IMR-90 (cell line): ENCODE data around the gene NRDC. TPM values are rescaled to one million over a fixed set of nuclear protein-coding genes. Genes with fewer than 3 reads are reported as not detected.
"Not testable (repeated sequence)": the region's sequence is repeated elsewhere in the genome, so short reads cannot be mapped to it uniquely, and the experiment has no call there.

Experiments used
- ATAC-seq: fragments of 200-7000 bp; cut with Tn5 transposase; 2 replicates; pipeline ENCODE4 v1.9.1; 2020; ENCODE audit warnings: low read depth, mild to moderate bottlenecking, moderate library complexity
- BruUV-seq: library from RNA; stranded (reverse); fragments of 400-500 nt; replicated peaks from 2 replicates; lab custom pipeline; 2021; lab: Mats Ljungman, UMichigan
- CTCF ChIA-PET: fragments of 300-600 bp; formaldehyde crosslinking; extraction: SDS; loops from one replicate; lab custom pipeline; 2021; ENCODE audit warnings: antibody characterized with exemption; lab: Yijun Ruan, JAX
- POLR2A ChIA-PET: fragments of 300-600 bp; sonication (Branson Sonifier 250); formaldehyde crosslinking; loops from one replicate; lab custom pipeline; 2022; ENCODE audit warnings: antibody characterized with exemption; ENCODE audit not compliant: unreplicated experiment; lab: Charles Lee
- DNase-seq: peaks from one replicate; pipeline ENCODE4 v3.0.0; 2013
- H2AFZ ChIP-seq: replicated peaks from 2 replicates; pipeline ENCODE3; 2013; ENCODE audit warnings: low read length, mild to moderate bottlenecking; ENCODE audit not compliant: poor library complexity
- H2AK5ac ChIP-seq: 2 replicates; pipeline ENCODE4 v1.6.1; 2013; ENCODE audit warnings: low read depth, low read length, inconsistent platforms
- H2AK9ac ChIP-seq: replicated peaks from 2 replicates; pipeline ENCODE3; 2013; ENCODE audit warnings: mild to moderate bottlenecking, low read depth, low read length, moderate library complexity; ENCODE audit not compliant: poor library complexity
- H2BK120ac ChIP-seq: 2 replicates; pipeline ENCODE4 v1.6.1; 2013; ENCODE audit warnings: low read depth, low read length, inconsistent platforms
- H2BK15ac ChIP-seq: 3 replicates; pipeline ENCODE4 v1.6.1; 2013; ENCODE audit warnings: low read depth, low read length, inconsistent platforms
- H2BK20ac ChIP-seq: 2 replicates; pipeline ENCODE4 v1.6.1; 2013; ENCODE audit warnings: low read depth, mild to moderate bottlenecking, inconsistent platforms, low read length, moderate library complexity
- H2BK5ac ChIP-seq: 2 replicates; pipeline ENCODE4 v1.6.1; 2013; ENCODE audit warnings: mild to moderate bottlenecking, low read depth, low read length, inconsistent platforms; ENCODE audit not compliant: poor library complexity, severe bottlenecking
- H3K14ac ChIP-seq: replicated peaks from 2 replicates; pipeline ENCODE4 v1.6.1; 2013; ENCODE audit warnings: low read depth, low read length, inconsistent platforms
- H3K18ac ChIP-seq: 2 replicates; pipeline ENCODE4 v1.6.1; 2013; ENCODE audit warnings: low read depth, low read length, control low read depth
- H3K23ac ChIP-seq: 2 replicates; pipeline ENCODE4 v1.6.1; 2013; ENCODE audit warnings: low read depth, low read length, inconsistent platforms
- H3K27ac ChIP-seq: 2 replicates; pipeline ENCODE4 v1.5.1; 2013; ENCODE audit warnings: mild to moderate bottlenecking, control low read depth, low read length; ENCODE audit not compliant: insufficient read depth
- H3K27me3 ChIP-seq: 2 replicates; pipeline ENCODE4 v1.6.1; 2013; ENCODE audit warnings: low read length; ENCODE audit not compliant: control insufficient read depth, insufficient read depth
- H3K36me3 ChIP-seq: 2 replicates; pipeline ENCODE4 v1.6.1; 2013; ENCODE audit warnings: low read length, mixed read lengths; ENCODE audit not compliant: control insufficient read depth, insufficient read depth
- H3K4ac ChIP-seq: 2 replicates; pipeline ENCODE4 v1.6.1; 2013; ENCODE audit warnings: low read depth, low read length, inconsistent platforms
- H3K4me1 ChIP-seq: 2 replicates; pipeline ENCODE4 v1.6.1; 2013; ENCODE audit warnings: low read length, mixed read lengths; ENCODE audit not compliant: control insufficient read depth, insufficient read depth
- H3K4me2 ChIP-seq: 2 replicates; pipeline ENCODE4 v1.6.1; 2013; ENCODE audit warnings: low read depth, mild to moderate bottlenecking, control low read depth, low read length, moderate library complexity
- H3K4me3 ChIP-seq: 2 replicates; pipeline ENCODE4 v1.5.1; 2013; ENCODE audit warnings: low read depth, mild to moderate bottlenecking, control low read depth, low read length, moderate library complexity; ENCODE audit not compliant: insufficient read depth
- H3K56ac ChIP-seq: 2 replicates; pipeline ENCODE4 v1.6.1; 2013; ENCODE audit warnings: low read length, inconsistent platforms; ENCODE audit not compliant: insufficient read depth; ENCODE audit errors: extremely low read depth
- H3K79me1 ChIP-seq, 2 experiments: 2 replicates each; pipeline ENCODE4 v1.6.1; 2013; ENCODE audit warnings: low read length in 2 of 2, inconsistent platforms in 1 of 2, low read depth in 1 of 2
- H3K9ac ChIP-seq: 2 replicates; pipeline ENCODE4 v1.6.1; 2013; ENCODE audit warnings: low read depth, low read length, control low read depth
- H3K9me1 ChIP-seq: 2 replicates; pipeline ENCODE4 v1.6.1; 2013; ENCODE audit warnings: low read length, inconsistent platforms; ENCODE audit not compliant: insufficient read depth
- H3K9me3 ChIP-seq: 2 replicates; pipeline ENCODE4 v1.6.1; 2013; ENCODE audit warnings: low read length; ENCODE audit not compliant: control insufficient read depth, insufficient read depth
- H4K20me1 ChIP-seq: 2 replicates; pipeline ENCODE4 v1.6.1; 2013; ENCODE audit warnings: low read length, inconsistent platforms; ENCODE audit not compliant: insufficient read depth
- H4K5ac ChIP-seq: 2 replicates; pipeline ENCODE4 v1.6.1; 2013; ENCODE audit warnings: mild to moderate bottlenecking, low read depth, low read length, control low read depth
- H4K8ac ChIP-seq, 2 experiments: 2 replicates each; pipeline ENCODE4 v1.6.1; 2013; ENCODE audit warnings: low read depth in 2 of 2, low read length in 2 of 2, control low read depth in 1 of 2, inconsistent platforms in 1 of 2
- H4K91ac ChIP-seq: 2 replicates; pipeline ENCODE4 v1.6.1; 2013; ENCODE audit warnings: low read depth, low read length, inconsistent platforms; ENCODE audit not compliant: insufficient read depth
- WGBS, 2 experiments: methylation state at CpG; one replicate each; pipeline versions ENCODE4 v1.1.5 to v1.1.7; 2013; ENCODE audit warnings: missing lambda C conversion rate in 2 of 2; ENCODE audit not compliant: insufficient read length in 1 of 2; ENCODE audit errors: extremely low coverage in 2 of 2; 5-methylcytosine and 5-hydroxymethylcytosine counted together
- dilution Hi-C: fragments of 300-500 bp; cut with HindIII; formaldehyde crosslinking; loops from one replicate; pipeline ENCODE4 v1.14.3; 2018; ENCODE audit warnings: low sequenced_read_pairs; ENCODE audit not compliant: unreplicated experiment
- in situ Hi-C: fragments of 300-500 bp; cut with MboI; formaldehyde crosslinking; loops from 3 replicates; pipeline ENCODE4 v1.14.3; 2019; ENCODE audit warnings: low sequenced_read_pairs, inconsistent platforms, mixed read lengths
- intact Hi-C: fragments of 100-400 bp; cut with micrococcal nuclease; formaldehyde crosslinking; loops from 2 replicates; pipeline ENCODE4 v1.10.0; 2022
- polyA plus RNA-seq, 3 experiments: library from polyadenylated mRNA; depleted of rRNA; stranded (reverse); fragments of >200 nt; gene quantifications; 2 replicates each; pipeline ENCODE4 v1.2.3, GENCODE V29; 2012; ENCODE audit warnings: low replicate concordance in 1 of 3
- total RNA-seq: library from RNA; depleted of rRNA; stranded (reverse); fragments of >200 nt; gene quantifications from 2 replicates; pipeline ENCODE4 v1.2.3, GENCODE V29; 2012

The NRDC gene
- total and polyA plus RNA-seq, 2 of the 4 experiments (the other 2 are of a cell fraction): 75.8 to 84.7 TPM

DNA sequence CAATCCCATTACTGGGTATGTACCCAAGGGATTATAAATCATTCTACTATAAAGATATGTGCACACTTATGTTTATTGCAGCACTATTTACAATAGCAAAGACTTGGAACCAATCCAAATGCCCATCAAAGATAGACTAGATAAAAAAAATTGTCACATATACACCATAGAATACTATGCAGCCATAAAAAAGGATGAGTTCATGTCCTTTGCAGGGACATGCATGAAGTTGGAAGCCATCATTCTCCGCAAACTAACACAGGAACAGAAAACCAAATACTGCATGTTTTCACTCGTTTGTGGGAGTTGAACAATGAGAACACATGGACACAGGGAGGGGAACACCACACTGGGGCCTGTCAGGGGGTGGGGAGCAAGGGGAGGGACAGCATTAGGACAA is 16.2 kb upstream of the NRDC start:
- H2BK20ac ChIP-seq, H4K5ac ChIP-seq, H3K4me2 ChIP-seq, H2BK15ac ChIP-seq, CTCF ChIA-PET, POLR2A ChIA-PET, H3K36me3 ChIP-seq, H3K9ac ChIP-seq, H4K8ac ChIP-seq, H3K14ac ChIP-seq, H3K27ac ChIP-seq, H3K4me3 ChIP-seq, H3K4ac ChIP-seq, H2BK5ac ChIP-seq, H2AK5ac ChIP-seq, H3K9me3 ChIP-seq, H3K23ac ChIP-seq, BruUV-seq, ATAC-seq, H3K79me1 ChIP-seq, H3K27me3 ChIP-seq, H3K56ac ChIP-seq, dilution Hi-C loops, H3K9me1 ChIP-seq, H2BK120ac ChIP-seq, H4K91ac ChIP-seq, H2AFZ ChIP-seq, H4K20me1 ChIP-seq, DNase-seq, H3K18ac ChIP-seq, H2AK9ac ChIP-seq: not testable (repeated sequence)
- H3K4me1 ChIP-seq: peaks cover 11% of the 10 kb centered on the region
- no CpG with 5 or more reads among the region's 2 CpGs for WGBS, 2 experiments
- intact Hi-C loops: loop anchor here (5.0 kb wide), 1 partner anchor 388 kb away; no protein-coding TSS in a partner anchor
- in situ Hi-C loops: loop anchor here (5.0 to 25.0 kb wide), 2 partner anchors 103 to 393 kb away; no protein-coding TSS in a partner anchor
